Colonic mucosa (tissue), 4 donors: Measurements from ENCODE around the gene ARMC9. TPM values are rescaled to one million over a fixed set of nuclear protein-coding genes. Genes with fewer than 3 reads are reported as not detected.

Source experiments
- DNase-seq: peaks from one replicate; pipeline ENCODE4 v3.0.0-alpha.2; 2020
- H3K27ac ChIP-seq: fragments of 200-600 bp; one replicate; pipeline ENCODE4 v1.8.0; 2021
- H3K27me3 ChIP-seq: fragments of 200-600 bp; one replicate; pipeline ENCODE4 v1.8.0; 2021
- H3K36me3 ChIP-seq: fragments of 200-600 bp; one replicate; pipeline ENCODE4 v1.8.0; 2021
- H3K4me1 ChIP-seq: fragments of 200-600 bp; one replicate; pipeline ENCODE4 v1.8.0; 2021; ENCODE audit warnings: mild to moderate bottlenecking
- H3K4me3 ChIP-seq: fragments of 200-600 bp; one replicate; pipeline ENCODE4 v1.8.0; 2021
- H3K9ac ChIP-seq, 2 donors: one replicate each; pipeline ENCODE4 v1.7.0; 2013; ENCODE audit warnings: control low read depth in 2 of 2, low read depth in 2 of 2, low read length in 2 of 2
- H3K9me3 ChIP-seq: fragments of 200-600 bp; one replicate; pipeline ENCODE4 v1.8.0; 2021
- intact Hi-C: fragments of 100-400 bp; cut with DNase I; formaldehyde crosslinking; loops from one replicate; pipeline ENCODE4 v1.14.1; 2022
- total RNA-seq, 2 donors: library from RNA; stranded (reverse); fragmentation: NEBNext Ultra II Directional in 1 of 2; extraction: Animal tissue kit (Norgen Biotek cat#: 25700) in 1 of 2; gene quantifications; one replicate each; pipeline ENCODE4 v1.2.1, GENCODE V29; 2021
- TF ChIP-seq, protein P1 (sequence below): fragments of 200-600 bp; IDR thresholded peaks from one replicate; pipeline ENCODE4 v1.8.0; 2022; ENCODE audit warnings: antibody characterized with exemption, mild to moderate bottlenecking
- donor health status: healthy.
- donor health status: DM: no; HTN: no; CAD: no.
- donor health status: DM: no; HTN: no; CAD: no.

Gene ARMC9
- total RNA-seq, 2 donors from 2014 or later, result 9.8 to 17.2 TPM

DNA sequence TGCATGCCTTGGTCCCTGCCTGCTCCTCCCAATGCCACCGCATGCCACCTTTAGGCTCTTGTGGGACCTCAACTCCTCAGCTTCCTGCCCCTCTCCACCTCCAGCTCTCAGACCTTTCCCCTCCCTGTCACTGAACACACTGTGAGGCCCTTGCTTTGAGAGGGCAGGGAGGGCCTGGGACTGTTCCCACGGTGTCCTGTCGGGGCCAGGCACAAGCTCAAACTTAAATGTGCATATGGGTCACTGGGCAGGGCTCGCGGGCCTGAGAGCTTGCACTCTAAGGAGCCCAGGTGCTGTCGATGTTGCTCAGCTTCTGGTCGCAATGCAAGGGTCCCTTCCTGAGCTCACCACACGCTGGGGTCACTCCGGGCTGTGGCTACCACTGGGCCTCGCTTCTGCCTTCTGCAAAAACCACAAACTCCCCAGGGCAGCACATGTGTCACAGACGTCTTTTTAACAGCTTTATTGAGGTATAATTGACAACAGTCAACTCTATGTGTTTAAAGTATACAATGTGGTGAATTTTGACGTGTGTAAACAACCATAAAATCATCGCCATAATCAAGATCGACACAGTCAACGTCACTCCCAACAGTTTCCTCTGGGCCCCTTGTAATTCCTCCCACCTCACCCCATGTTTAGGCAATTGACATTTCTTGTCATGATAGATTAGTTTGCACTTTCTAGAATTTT is 185.1 kb downstream of the ARMC9 start:
- DNase-seq, result peak; percentile 67
- H3K4me1 ChIP-seq, result peaks cover 6% of the 10 kb centered on the region
- H3K4me3 ChIP-seq, result no peak overlapping the region
- no peaks in the 10 kb centered on the region for H3K27me3 ChIP-seq
- H3K27ac ChIP-seq, result peak overlapping the region; percentile 71
- peak overlapping the region in 1 of 2 donors; percentile 42 for H3K9ac ChIP-seq
- intact Hi-C loops, result no loop called here
- H3K9me3 ChIP-seq, result no peaks in the 10 kb centered on the region
- TF ChIP-seq, protein P1, sequence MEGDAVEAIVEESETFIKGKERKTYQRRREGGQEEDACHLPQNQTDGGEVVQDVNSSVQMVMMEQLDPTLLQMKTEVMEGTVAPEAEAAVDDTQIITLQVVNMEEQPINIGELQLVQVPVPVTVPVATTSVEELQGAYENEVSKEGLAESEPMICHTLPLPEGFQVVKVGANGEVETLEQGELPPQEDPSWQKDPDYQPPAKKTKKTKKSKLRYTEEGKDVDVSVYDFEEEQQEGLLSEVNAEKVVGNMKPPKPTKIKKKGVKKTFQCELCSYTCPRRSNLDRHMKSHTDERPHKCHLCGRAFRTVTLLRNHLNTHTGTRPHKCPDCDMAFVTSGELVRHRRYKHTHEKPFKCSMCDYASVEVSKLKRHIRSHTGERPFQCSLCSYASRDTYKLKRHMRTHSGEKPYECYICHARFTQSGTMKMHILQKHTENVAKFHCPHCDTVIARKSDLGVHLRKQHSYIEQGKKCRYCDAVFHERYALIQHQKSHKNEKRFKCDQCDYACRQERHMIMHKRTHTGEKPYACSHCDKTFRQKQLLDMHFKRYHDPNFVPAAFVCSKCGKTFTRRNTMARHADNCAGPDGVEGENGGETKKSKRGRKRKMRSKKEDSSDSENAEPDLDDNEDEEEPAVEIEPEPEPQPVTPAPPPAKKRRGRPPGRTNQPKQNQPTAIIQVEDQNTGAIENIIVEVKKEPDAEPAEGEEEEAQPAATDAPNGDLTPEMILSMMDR, result no peak
- H3K36me3 ChIP-seq, result no peaks in the 10 kb centered on the region

DNA sequence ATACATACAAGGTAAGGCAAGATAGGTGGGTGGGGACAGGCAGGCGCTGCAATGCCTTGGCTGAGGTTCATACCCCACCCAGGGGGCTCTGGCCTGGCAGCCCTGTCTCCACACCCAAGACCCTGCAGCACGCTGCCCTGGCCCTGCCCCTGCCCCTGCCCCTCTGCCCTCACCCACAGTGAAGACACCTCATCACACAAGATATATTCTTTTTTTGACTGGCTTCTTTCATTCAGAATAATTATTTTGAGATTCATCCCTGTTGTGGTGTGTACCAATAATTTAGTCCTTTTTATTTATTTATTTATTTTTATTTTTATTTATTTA is 185.6 kb downstream of the ARMC9 start:
- TF ChIP-seq, protein P1, result no peak
- Histone ChIP-seq H3K36me3 (no peaks in the 10 kb centered on the region), H3K4me3 (no peak overlapping the region), H3K27me3 (no peaks in the 10 kb centered on the region), H3K4me1 (peaks cover 5% of the 10 kb centered on the region), H3K27ac (peak overlapping the region; percentile 71), H3K9me3 (no peaks in the 10 kb centered on the region), H3K9ac (no peak overlapping the region)
- DNase-seq, result no peak
- intact Hi-C loops, result no loop called here

DNA sequence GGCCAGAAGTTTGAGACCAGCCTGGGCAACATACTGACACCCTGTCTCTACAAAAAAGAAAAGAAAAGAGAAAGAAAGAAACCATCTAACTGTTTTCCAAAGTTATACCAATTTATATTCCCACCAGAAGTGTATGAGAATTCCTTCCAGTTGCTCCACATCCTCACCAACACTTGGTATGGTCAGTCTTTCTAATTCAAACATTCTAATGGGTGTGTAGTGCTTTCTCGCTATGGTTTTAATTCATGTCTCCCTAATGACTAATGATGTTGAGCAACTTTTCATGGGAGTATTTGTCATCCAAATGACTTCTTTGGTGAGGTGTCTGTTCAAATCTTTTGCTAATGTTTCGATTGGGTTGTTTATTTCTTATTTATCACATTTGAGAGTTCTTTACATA is 186.5 kb downstream of the ARMC9 start:
- Histone ChIP-seq H3K36me3 (no peaks in the 10 kb centered on the region), H3K4me1 (no peaks in the 10 kb centered on the region), H3K27me3 (no peaks in the 10 kb centered on the region), H3K9me3 (no peaks in the 10 kb centered on the region), H3K9ac (no peak overlapping the region), H3K4me3 (no peak overlapping the region), H3K27ac (no peak overlapping the region)
- intact Hi-C loops, result no loop called here
- TF ChIP-seq, protein P1, result no peak
- no peak for DNase-seq

DNA sequence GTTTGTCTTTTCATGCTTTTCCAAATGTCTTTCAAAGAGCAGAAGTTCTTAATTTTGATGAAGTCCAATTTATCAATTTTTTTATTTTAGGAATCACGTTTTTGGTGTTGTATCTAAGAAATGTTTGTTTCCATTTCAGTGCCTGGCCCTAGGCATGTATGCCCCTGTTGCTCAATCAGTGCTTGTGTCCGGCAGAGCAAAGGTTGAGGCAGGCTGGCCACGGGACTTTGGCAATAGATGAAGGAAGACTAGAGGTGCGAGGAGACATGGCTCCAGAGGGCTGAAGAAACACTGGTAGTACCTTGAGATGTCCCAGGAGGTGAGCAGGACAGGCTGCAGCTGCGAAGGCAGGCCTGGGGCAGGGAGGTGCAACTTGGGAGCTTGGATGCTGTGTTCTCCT is 187.0 kb downstream of the ARMC9 start:
- Histone ChIP-seq H3K4me3 (no peak overlapping the region), H3K36me3 (no peaks in the 10 kb centered on the region), H3K27ac (no peak overlapping the region), H3K9me3 (no peaks in the 10 kb centered on the region), H3K27me3 (no peaks in the 10 kb centered on the region), H3K4me1 (no peaks in the 10 kb centered on the region), H3K9ac (no peak overlapping the region)
- intact Hi-C loops, result no loop called here
- TF ChIP-seq, protein P1, result no peak
- no peak for DNase-seq

DNA sequence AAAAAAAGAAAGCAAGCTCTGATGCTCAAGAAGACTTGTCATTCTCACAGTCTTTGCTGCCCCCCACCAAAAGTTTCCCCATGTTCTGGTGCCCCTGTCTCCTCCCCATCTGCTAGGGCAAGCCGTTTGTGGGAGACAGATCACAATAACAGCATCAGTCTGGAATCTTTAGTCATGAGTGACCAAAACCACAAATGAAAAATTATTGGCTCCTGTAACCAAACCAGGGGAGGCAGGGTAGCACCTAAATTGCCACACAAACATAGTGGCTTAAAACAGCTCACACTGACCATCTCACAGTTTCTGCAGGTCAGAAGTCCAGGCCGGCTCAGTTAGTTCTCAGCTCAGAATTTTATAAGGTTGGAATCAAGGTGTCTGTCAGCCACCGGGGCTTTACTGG is 188.0 kb downstream of the ARMC9 start:
- TF ChIP-seq, protein P1, result no peak
- H3K4me3 ChIP-seq, result no peak overlapping the region
- no peaks in the 10 kb centered on the region for H3K9me3 ChIP-seq
- no peak for DNase-seq
- H3K27ac ChIP-seq, result no peak overlapping the region
- no peaks in the 10 kb centered on the region for H3K36me3 ChIP-seq
- no peaks in the 10 kb centered on the region for H3K27me3 ChIP-seq
- H3K4me1 ChIP-seq, result no peaks in the 10 kb centered on the region
- H3K9ac ChIP-seq, result no peak overlapping the region
- intact Hi-C loops, result no loop called here
